GM12865 (cell line): Measurements from ENCODE around the gene UBASH3A.

ENCODE experiments used
- DNase-seq: peaks from one replicate; pipeline ENCODE4 v3.0.0; 2010; ENCODE audit warnings: low read depth
- H3K4me3 ChIP-seq: 2 replicates; pipeline ENCODE4 v1.5.1; 2011; ENCODE audit warnings: mild to moderate bottlenecking, low read depth, low read length, control low read depth
- CTCF ChIP-seq: IDR thresholded peaks from 2 replicates; pipeline ENCODE4 v1.5.1; 2011; ENCODE audit warnings: low read length, control low read depth, low read depth, inconsistent platforms; ENCODE audit not compliant: insufficient read depth; ENCODE audit errors: missing control alignments

Gene UBASH3A

GRCh38 chr21:42421018-42421793 is 17.5 kb downstream of the UBASH3A start:
- DNase-seq, result no peak
- peak overlapping the region; percentile 39; the same call in 1 of the 2 replicates for H3K4me3 ChIP-seq
- TF ChIP-seq CTCF, result no peak

- peak; percentile 85 for DNase-seq
- TF ChIP-seq CTCF, result no peak
- peak overlapping the region; percentile 39 for H3K4me3 ChIP-seq
These were observed 19.5 kb downstream of the UBASH3A start for GRCh38 chr21:42423197-42423675.

- TF ChIP-seq CTCF, result no peak
- peak; percentile 31 for DNase-seq
- no peak overlapping the region for H3K4me3 ChIP-seq
These were observed 20.0 kb downstream of the UBASH3A start for GRCh38 chr21:42423685-42424084.

GRCh38 chr21:42424914-42425541 is 21.3 kb downstream of the UBASH3A start:
- no peak overlapping the region for H3K4me3 ChIP-seq
- no peak for TF ChIP-seq CTCF
- DNase-seq, result peak; percentile 76

GRCh38 chr21:42425591-42425990 is 21.9 kb downstream of the UBASH3A start:
- no peak for TF ChIP-seq CTCF
- H3K4me3 ChIP-seq, result no peak overlapping the region
- peak; percentile 68 for DNase-seq

GRCh38 chr21:42426424-42426823 is 22.7 kb downstream of the UBASH3A start:
- TF ChIP-seq CTCF, result no peak
- no peak overlapping the region for H3K4me3 ChIP-seq
- peak; percentile 83 for DNase-seq
